ENCODE measurements around the gene C12orf60.

The C12orf60 gene

GRCh38 chr12:14824012-14824634 lies 20.7 kb downstream of the C12orf60 start:
- TF ChIP-seq, protein P1, sequence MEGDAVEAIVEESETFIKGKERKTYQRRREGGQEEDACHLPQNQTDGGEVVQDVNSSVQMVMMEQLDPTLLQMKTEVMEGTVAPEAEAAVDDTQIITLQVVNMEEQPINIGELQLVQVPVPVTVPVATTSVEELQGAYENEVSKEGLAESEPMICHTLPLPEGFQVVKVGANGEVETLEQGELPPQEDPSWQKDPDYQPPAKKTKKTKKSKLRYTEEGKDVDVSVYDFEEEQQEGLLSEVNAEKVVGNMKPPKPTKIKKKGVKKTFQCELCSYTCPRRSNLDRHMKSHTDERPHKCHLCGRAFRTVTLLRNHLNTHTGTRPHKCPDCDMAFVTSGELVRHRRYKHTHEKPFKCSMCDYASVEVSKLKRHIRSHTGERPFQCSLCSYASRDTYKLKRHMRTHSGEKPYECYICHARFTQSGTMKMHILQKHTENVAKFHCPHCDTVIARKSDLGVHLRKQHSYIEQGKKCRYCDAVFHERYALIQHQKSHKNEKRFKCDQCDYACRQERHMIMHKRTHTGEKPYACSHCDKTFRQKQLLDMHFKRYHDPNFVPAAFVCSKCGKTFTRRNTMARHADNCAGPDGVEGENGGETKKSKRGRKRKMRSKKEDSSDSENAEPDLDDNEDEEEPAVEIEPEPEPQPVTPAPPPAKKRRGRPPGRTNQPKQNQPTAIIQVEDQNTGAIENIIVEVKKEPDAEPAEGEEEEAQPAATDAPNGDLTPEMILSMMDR (IDR thresholded peaks at IDR 0.05; ENCODE audit: low read length, missing control alignments): no peak
- DNase-seq (ENCODE audit: low read depth): no peak

GRCh38 chr12:14825256-14825655 lies 21.8 kb downstream of the C12orf60 start:
- TF ChIP-seq, protein P1 (IDR thresholded peaks at IDR 0.05; ENCODE audit: low read length, missing control alignments): no peak
- no peak overlapping the region for H3K4me3 ChIP-seq (replicated peaks; ENCODE audit: low read depth, low read length)
- no peak for DNase-seq (ENCODE audit: low read depth)

More at GRCh38 chr12:14824012-14824634, 20.7 kb downstream of the C12orf60 start:
- H3K4me3 ChIP-seq (replicated peaks; ENCODE audit: low read depth, low read length): no peak overlapping the region

DNA sequence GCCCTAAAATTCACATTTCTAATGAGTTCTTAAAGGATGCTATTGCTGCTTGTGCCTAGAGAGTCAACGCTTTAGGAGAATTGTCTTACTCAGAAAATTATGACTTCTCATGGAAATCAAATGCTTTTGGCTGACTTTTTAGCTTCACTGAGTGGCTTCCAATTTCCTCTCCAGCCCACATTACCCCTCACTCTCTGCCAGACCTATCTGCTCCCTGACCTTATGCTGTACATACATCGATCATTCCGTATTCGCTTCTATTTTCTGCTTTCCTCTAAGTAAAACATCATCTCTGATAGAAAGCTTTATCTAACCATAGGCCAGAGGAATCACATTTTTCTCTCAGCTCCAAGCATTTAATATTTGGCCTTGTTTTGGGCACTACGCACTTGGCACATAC lies 23.0 kb downstream of the C12orf60 start:
- no peak for DNase-seq (ENCODE audit: low read depth)
- no peak overlapping the region for H3K4me3 ChIP-seq (replicated peaks; ENCODE audit: low read depth, low read length)
- TF ChIP-seq, protein P1 (IDR thresholded peaks at IDR 0.05; ENCODE audit: low read length, missing control alignments): no peak

GRCh38 chr12:14827043-14827442 lies 23.6 kb downstream of the C12orf60 start:
- TF ChIP-seq, protein P1 (IDR thresholded peaks at IDR 0.05; ENCODE audit: low read length, missing control alignments): no peak
- no peak for DNase-seq (ENCODE audit: low read depth)
- H3K4me3 ChIP-seq (replicated peaks; ENCODE audit: low read depth, low read length): no peak overlapping the region

DNA sequence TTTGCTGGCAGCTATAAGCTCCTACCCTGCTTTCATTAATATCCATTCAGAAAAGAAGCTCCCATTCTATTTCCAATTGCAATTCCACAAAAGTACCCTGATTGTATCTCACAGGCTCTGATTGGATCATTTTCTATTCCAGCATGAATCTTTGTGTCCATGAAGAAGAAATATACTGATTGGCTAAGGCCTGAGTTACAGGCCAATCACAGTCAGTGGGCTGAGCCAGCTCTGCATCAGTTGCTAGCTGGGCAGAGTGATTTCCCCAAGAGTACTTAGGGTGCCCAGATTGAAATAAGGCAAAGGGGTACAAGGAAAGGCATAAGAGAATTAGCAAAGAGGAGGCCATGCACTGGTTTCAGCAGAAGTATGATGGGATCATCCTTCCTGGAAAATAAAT lies 25.4 kb downstream of the C12orf60 start:
- TF ChIP-seq, protein P1 (IDR thresholded peaks at IDR 0.05; ENCODE audit: low read length, missing control alignments): no peak
- no peak for DNase-seq (ENCODE audit: low read depth)
- H3K4me3 ChIP-seq (replicated peaks; ENCODE audit: low read depth, low read length): no peak overlapping the region

- H3K4me3 ChIP-seq (replicated peaks; ENCODE audit: low read depth, low read length): no peak overlapping the region
- DNase-seq (ENCODE audit: low read depth): no peak
- TF ChIP-seq, protein P1 (IDR thresholded peaks at IDR 0.05; ENCODE audit: low read length, missing control alignments): no peak
Observed at GRCh38 chr12:14833336-14833735, 29.9 kb downstream of the C12orf60 start.

- no peak for DNase-seq (ENCODE audit: low read depth)
- H3K4me3 ChIP-seq (replicated peaks; ENCODE audit: low read depth, low read length): no peak overlapping the region
- TF ChIP-seq, protein P1 (IDR thresholded peaks at IDR 0.05; ENCODE audit: low read length, missing control alignments): no peak
Observed at GRCh38 chr12:14833952-14834351, 30.5 kb downstream of the C12orf60 start.
